Loucy (cell line): Measurements from ENCODE around the gene SH3BP4.

Experiments
- H2AFZ ChIP-seq: fragments of 200-600 bp; sonication (generic); 2 replicates; pipeline ENCODE4 v1.6.0; 2016; ENCODE audit warnings: antibody characterized with exemption, mild to moderate bottlenecking, low read length, moderate library complexity
- H3F3A ChIP-seq: fragments of 200-600 bp; 2 replicates; pipeline ENCODE4 v1.6.0; 2016; ENCODE audit warnings: antibody characterized with exemption, low read depth, mild to moderate bottlenecking
- H3K27me3 ChIP-seq: fragments of 200-600 bp; sonication (generic); 2 replicates; pipeline ENCODE4 v1.6.1; 2014; ENCODE audit warnings: low read length, mild to moderate bottlenecking; ENCODE audit not compliant: insufficient read depth, poor library complexity, severe bottlenecking
- H3K36me3 ChIP-seq: fragments of 200-600 bp; sonication (generic); 2 replicates; pipeline ENCODE4 v1.6.1; 2016; ENCODE audit warnings: low read length; ENCODE audit not compliant: insufficient read depth
- H3K4me1 ChIP-seq: fragments of 200-600 bp; sonication (generic); 2 replicates; pipeline ENCODE4 v1.5.1; 2014; ENCODE audit warnings: low read length, mild to moderate bottlenecking; ENCODE audit not compliant: insufficient read depth, poor library complexity, severe bottlenecking
- H3K4me2 ChIP-seq: fragments of 200-600 bp; sonication (generic); 2 replicates; pipeline ENCODE4 v1.6.0; 2014; ENCODE audit warnings: antibody characterized with exemption, low read length, low read depth, mild to moderate bottlenecking; ENCODE audit not compliant: poor library complexity, severe bottlenecking
- H3K4me3 ChIP-seq: fragments of 200-600 bp; sonication (generic); 2 replicates; pipeline ENCODE4 v1.5.1; 2014; ENCODE audit warnings: low read length, mild to moderate bottlenecking, mixed read lengths; ENCODE audit not compliant: poor library complexity, severe bottlenecking
- H3K79me2 ChIP-seq: fragments of 200-600 bp; sonication (generic); 2 replicates; pipeline ENCODE4 v1.6.1; 2014; ENCODE audit warnings: low read length; ENCODE audit not compliant: insufficient read depth
- H3K9ac ChIP-seq: fragments of 200-600 bp; sonication (generic); 2 replicates; pipeline ENCODE4 v1.6.0; 2014; ENCODE audit warnings: mild to moderate bottlenecking, low read depth, low read length, moderate library complexity; ENCODE audit not compliant: poor library complexity, severe bottlenecking
- H3K9me2 ChIP-seq: fragments of 200-600 bp; sonication (generic); replicated peaks from 2 replicates; pipeline ENCODE4 v1.6.1; 2016; ENCODE audit warnings: low read depth, low read length, mixed read lengths
- H3K9me3 ChIP-seq: fragments of 200-600 bp; sonication (generic); 2 replicates; pipeline ENCODE4 v1.6.1; 2014; ENCODE audit warnings: mild to moderate bottlenecking, antibody characterized with exemption, low read length, low read depth; ENCODE audit not compliant: insufficient read depth
- H4K20me1 ChIP-seq: fragments of 200-600 bp; sonication (generic); 2 replicates; pipeline ENCODE4 v1.6.0; 2014; ENCODE audit warnings: antibody characterized with exemption, low read length, mild to moderate bottlenecking; ENCODE audit not compliant: insufficient read depth, poor library complexity, severe bottlenecking
- CTCF ChIP-seq: fragments of 200-600 bp; sonication (generic); conservative IDR thresholded peaks from 2 replicates; pipeline ENCODE4 v1.5.1; 2014; ENCODE audit warnings: mild to moderate bottlenecking, antibody characterized with exemption, low read length
- EZH2phosphoT487 ChIP-seq: fragments of 200-600 bp; IDR thresholded peaks from 2 replicates; pipeline ENCODE4 v1.6.1; 2018; ENCODE audit warnings: antibody characterized with exemption, mild to moderate bottlenecking, moderate library complexity, borderline replicate concordance

SH3BP4 gene

GRCh38 chr2:235000426-235001236 is 48.8 kb downstream of the SH3BP4 start:
- no peak overlapping the region for H3K4me2 ChIP-seq
- no peaks in the 10 kb centered on the region for H3K79me2 ChIP-seq
- no peaks in the 10 kb centered on the region for H4K20me1 ChIP-seq
- no peaks in the 10 kb centered on the region for H3F3A ChIP-seq
- H3K36me3 ChIP-seq = no peaks in the 10 kb centered on the region
- no peaks in the 10 kb centered on the region for H3K4me1 ChIP-seq
- H3K27me3 ChIP-seq = no peaks in the 10 kb centered on the region
- H2AFZ ChIP-seq = no peak overlapping the region
- no peak overlapping the region for H3K4me3 ChIP-seq
- TF ChIP-seq EZH2phosphoT487 = no peak
- H3K9ac ChIP-seq = no peak overlapping the region
- H3K9me2 ChIP-seq = no peaks in the 10 kb centered on the region
- no peaks in the 10 kb centered on the region for H3K9me3 ChIP-seq

- TF ChIP-seq EZH2phosphoT487 = no peak
- TF ChIP-seq CTCF = no peak
- Histone ChIP-seq H3K79me2 (no peaks in the 10 kb centered on the region), H2AFZ (no peak overlapping the region), H4K20me1 (no peaks in the 10 kb centered on the region), H3K4me3 (no peak overlapping the region), H3K36me3 (no peaks in the 10 kb centered on the region), H3K27me3 (no peaks in the 10 kb centered on the region), H3F3A (no peaks in the 10 kb centered on the region), H3K9ac (no peak overlapping the region), H3K9me2 (no peaks in the 10 kb centered on the region), H3K9me3 (no peaks in the 10 kb centered on the region), H3K4me1 (no peaks in the 10 kb centered on the region), H3K4me2 (no peak overlapping the region)
Measured at GRCh38 chr2:235001237-235002133, 49.7 kb downstream of the SH3BP4 start.

- TF ChIP-seq CTCF (no peak), EZH2phosphoT487 (no peak)
- H3K27me3 ChIP-seq = no peaks in the 10 kb centered on the region
- H4K20me1 ChIP-seq = no peaks in the 10 kb centered on the region
- H3K9ac ChIP-seq = no peak overlapping the region
- H3K4me1 ChIP-seq = no peaks in the 10 kb centered on the region
- no peaks in the 10 kb centered on the region for H3K9me2 ChIP-seq
- H3K36me3 ChIP-seq = no peaks in the 10 kb centered on the region
- no peaks in the 10 kb centered on the region for H3K9me3 ChIP-seq
- no peaks in the 10 kb centered on the region for H3K79me2 ChIP-seq
- no peak overlapping the region for H3K4me3 ChIP-seq
- no peaks in the 10 kb centered on the region for H3F3A ChIP-seq
- no peak overlapping the region for H3K4me2 ChIP-seq
- no peak overlapping the region for H2AFZ ChIP-seq
Measured at GRCh38 chr2:235002198-235003095, 50.6 kb downstream of the SH3BP4 start.
